Measurements from ENCODE around the gene GOLGA8T.
"Not testable (repeated sequence)": the region's sequence is repeated elsewhere in the genome, so short reads cannot be mapped to it uniquely, and the experiment has no call there.

- TF ChIP-seq CTCF (conservative IDR thresholded peaks at IDR 0.05 in 1 of 2, IDR thresholded peaks at IDR 0.05 in 1 of 2; ENCODE audit: extremely low read depth in 1 of 2, insufficient read depth in 1 of 2, low read depth in 1 of 2, low read length in 2 of 2); EZH2 (IDR thresholded peaks at IDR 0.05; ENCODE audit: borderline replicate concordance, low read length): not testable (repeated sequence)
Measured at GRCh38 chr15:30192119-30192745, 57.4 kb downstream of the GOLGA8T start.
